Measurements from ENCODE around the gene SPATA13.
"Not testable (repeated sequence)": the region's sequence is repeated elsewhere in the genome, so short reads cannot be mapped to it uniquely, and the experiment has no call there.

Gene SPATA13

DNA sequence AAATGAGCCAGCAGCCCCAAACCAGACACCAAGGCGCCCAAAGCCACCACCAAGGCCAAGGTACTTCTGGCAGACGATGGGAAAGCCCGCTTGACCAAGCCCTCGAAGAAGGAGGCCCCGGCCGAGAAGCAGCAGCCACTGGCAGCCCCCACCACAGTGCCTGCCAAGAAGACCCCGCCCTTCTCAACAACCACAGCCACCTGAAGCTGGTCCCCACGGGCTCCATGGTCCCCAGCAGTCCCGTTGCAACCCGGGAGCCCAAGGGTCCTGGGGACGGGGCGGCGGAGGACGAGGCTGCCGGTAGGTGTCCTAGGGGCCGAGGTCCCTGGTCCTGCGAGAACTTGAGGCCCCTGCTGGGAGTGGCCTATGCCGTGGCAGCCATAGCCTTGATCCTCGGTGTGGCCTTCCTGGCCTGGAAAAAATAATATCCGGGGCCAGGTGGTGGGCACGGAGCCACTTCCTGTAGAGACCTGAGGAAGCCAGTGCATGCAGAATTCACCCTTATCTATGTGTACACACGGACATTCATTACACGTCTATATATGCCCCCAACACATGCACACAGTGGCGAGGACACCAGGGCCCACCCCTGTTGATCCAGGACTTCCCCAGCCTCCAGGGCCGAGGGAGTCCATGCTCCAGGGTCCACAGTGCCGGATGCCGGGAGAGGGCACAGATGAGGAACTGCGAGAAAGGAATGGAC lies 162.7 kb downstream of the SPATA13 start:
- DNase-seq, result no peak

DNA sequence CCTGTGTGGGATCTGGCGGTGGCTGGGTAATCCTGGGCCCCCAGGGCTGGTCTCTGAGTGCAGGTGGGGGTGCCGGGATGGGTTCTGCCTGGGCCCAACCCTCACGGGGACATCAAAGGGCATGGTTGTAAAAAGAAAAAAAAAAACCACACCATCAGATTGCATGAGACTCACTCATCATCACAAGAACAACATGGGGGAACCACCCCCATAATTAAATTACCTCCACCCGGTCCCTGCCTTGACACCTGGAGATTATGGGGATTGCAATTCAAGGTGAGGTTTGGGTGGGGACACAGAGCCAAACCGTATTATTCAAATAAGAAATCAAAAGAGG lies 163.2 kb downstream of the SPATA13 start:
- DNase-seq, result no peak

DNA sequence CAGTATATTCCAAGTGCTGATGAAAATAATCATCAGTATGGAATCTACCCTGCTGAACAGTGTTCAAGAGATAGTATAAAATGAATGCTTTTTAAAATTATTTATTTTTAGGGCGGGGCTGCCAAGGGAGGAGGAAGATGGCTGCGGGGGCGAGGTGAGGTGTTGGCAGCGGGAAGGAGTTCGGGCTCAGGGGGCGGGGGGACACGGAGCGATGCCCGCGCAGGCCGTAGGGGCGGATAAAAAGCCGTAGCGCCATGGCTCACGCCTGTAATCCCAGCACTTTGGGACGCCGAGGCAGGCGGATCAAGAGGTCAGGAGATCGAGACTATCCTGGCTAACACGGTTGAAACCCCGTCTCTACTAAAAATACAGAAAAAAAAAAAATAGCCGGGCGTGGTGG lies 167.1 kb downstream of the SPATA13 start:
- not testable (repeated sequence) for DNase-seq

DNA sequence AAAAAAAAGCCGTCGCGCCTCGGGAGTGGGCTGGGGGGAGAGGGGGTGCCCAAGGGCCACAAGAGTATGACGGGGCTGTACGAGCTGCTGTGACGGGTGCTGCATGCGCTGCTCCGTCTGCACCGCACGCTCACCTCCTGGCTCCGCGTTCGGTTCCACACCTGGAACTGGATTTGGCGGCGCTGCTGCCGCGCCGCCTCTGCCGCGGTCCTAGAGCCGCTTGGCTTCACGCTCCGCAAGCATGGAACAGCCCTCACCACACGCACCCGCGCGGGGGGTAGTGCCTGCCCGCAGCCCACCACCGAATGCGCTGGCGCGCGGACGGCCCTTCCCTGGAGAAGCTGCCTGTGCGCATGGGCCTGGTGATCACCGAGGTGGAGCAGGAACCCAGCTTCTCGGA lies 167.6 kb downstream of the SPATA13 start:
- DNase-seq, result no peak

DNA sequence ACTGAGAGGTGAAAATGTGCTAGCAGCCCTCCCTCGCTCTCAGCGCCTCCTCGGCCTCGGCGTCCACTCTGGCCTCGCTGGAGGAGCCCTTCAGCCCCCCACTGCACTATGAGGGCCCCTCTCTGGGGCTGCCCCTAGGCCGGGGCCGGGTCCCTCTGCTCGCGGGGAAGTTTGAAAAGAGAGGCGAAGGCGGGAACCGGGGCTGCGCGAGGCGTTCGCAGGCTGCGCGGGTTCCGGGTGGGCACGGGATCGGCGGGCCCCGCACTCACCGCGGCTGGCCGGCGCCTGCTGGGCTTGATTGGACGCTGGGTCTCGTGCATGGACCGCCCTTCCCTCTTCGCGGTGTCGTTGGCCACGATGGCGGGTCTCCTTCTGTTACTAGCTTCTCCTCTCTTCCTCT lies 178.2 kb downstream of the SPATA13 start:
- DNase-seq, result no peak

DNA sequence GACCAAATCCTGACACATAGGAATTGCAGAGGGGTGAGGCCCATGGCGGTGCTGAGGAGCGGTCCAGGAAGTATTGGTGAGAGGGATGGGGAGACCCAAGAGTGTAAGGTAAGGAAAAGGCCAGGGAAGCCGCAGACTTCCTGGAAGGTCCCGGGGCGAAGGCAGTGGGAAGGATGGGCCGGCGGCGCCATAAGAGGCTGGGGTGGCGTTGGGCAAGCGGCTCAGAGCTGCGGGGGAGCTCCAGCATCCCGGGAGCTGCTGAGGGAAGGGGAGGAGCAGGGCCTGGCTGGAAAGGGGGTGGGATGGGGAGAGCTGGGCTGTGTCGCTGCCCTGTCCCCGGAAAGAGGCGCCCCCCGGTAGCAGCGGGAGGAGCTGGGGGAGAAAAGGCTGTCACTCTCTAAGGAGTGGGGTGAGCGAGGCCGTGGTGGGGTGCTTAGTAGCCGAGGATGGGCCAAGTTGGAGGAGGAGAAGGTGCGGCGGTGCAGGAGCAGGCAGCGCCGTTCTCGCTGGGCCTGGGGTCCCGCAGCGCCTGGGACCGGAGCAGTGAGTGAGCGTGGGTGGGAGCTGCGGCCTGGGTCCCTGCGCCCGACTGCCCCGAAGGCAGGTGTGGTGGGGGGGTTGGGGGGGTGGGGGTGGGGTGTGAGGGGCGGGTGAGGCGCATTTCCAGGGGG lies 179.6 kb downstream of the SPATA13 start:
- no peak for DNase-seq

DNA sequence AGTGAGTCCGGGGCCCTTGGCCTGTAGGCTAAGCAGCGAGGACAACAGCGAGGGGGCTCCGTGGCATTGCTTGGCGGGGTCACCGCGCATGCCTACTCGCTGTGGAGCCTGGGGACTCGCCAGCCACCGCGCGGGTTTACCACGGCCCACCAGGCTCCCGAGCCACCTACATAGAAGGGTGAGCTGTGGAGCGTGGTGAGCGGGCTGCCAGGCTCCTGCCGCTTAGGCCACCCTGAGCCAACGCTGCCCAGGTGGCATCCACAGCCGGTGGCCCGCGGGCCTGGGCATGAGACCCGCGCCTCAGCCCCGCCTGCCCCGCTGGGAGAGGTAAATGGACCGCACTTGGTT lies 180.1 kb downstream of the SPATA13 start:
- no peak for DNase-seq

DNA sequence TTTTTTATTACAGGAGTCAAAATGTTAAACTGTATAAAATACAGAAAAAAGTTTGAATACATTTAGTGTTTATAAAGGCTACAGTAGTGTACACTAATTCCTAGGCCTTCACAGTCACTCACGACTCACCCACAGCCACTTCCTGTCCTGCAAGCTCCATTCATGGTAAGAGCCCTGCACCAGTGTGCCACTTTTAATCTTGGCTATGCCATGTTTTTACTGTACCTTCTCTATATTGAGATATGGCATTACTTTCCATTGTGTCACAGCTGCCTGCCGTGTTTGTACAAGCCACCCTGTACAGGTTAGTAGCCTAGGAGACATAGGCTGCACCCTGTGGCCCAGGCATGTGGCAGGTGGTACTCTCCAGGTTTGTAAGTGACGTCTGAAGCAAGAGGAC lies 180.9 kb downstream of the SPATA13 start:
- no peak for DNase-seq

DNA sequence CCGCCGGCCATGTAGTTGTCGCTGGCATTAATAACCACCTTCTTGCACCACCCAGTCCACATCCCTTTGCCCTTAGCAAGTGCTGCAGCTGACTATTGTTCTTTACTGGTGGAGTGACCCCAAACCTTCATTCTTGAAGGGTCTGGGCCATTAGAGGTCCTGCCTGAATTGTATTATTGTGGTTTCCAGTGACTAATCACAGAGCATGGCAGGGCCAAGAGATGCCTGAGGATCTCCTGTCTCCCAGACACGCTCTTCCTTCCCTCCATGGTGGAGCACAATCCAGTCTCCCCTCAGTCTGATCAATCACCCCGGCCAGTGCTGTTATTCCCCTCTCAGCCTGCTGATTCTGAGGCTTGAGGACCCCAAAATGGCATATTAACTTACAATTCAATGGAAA lies 187.9 kb downstream of the SPATA13 start:
- DNase-seq, result no peak

DNA sequence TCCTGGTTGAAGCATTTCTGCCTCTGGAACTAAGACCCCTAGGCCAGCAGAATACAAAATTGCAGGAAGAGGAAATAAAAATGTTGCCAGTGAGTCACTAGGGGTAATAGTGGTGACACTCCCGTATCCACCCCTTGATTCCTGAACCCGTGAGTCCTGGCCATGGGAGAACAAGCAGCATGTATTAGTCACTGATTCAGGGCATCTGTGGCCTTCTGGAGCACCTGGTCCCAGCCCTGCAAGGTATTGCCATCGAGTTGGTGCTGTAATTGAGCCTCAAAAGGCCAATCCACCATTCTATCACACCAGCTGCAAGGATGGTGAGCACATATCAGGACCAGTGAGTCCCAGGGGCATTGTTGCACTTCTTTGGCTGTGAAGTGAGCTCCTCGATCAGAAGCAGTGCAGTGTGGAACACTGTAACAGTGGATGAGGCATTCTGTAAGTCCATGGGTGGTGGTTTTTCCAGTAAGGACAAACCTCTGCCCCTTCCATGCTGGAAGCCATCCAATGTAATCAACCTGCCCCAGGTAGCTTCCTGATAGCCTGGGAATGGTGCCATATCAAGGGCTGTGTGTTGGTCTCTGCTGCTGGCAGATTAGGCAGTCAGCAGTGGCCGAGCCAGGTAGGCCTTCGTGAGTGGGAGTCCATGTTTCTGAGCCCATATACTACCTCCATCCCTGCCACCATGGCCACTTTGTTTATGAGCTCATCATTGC lies 188.4 kb downstream of the SPATA13 start:
- no peak for DNase-seq

DNA sequence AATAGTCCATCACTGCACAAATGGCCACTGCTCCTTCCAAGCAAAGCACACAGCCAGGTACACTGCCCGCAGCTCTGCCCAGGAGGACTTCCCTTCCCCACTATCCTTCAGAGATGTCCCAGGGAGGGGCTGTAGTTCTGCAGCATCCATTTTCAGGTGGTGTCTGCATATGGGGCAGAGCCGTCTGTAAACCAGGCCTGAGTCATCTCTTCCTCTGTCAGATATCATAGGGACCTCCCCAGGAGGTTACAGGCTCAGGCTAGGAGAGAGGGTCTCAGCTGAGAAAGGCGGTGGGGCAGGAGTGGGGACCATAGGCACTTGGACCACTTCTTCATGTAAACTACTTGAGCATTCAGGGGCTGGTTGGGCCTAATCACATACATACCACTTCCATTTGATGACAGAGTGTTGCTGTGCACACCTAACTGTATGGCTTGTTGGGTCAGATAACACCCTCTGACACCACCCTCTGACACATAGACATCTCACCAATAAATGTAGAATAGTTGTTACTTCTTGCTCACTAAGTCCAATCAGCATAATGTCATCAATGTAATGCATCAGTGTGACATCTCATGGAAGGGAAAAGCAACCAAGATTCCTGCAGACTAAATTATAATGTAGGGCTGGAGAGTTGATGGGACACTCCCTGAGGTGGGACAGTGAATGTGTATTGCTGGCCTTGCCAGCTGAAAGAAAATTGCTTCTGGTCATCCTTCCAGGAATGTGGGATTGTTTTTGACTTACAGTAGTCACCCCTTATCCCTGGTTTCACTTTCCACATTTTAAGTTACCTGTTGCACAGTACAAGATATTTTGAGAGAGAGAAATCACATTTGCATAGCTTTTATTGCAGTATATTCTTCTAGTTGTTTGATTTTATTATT lies 189.5 kb downstream of the SPATA13 start:
- not testable (repeated sequence) for DNase-seq

DNA sequence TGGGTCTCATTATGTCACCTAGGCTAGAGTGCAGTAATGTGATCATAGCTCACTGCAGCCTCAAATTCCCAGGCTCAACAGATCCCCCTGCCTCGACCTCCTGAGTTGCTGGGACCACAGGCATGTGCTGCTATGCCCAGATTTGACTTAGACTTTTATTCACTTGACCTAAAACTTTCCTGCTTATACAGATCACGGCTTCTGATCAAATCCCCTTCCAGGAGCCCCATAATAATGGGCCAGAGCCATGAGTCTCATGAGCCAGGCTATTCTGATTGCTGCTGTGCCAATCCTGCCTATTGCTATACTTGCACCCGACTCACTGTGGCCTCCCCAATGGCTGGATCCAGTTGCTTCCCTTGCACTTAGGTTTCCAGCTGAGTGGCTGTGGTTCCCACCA lies 190.9 kb downstream of the SPATA13 start:
- no peak for DNase-seq

DNA sequence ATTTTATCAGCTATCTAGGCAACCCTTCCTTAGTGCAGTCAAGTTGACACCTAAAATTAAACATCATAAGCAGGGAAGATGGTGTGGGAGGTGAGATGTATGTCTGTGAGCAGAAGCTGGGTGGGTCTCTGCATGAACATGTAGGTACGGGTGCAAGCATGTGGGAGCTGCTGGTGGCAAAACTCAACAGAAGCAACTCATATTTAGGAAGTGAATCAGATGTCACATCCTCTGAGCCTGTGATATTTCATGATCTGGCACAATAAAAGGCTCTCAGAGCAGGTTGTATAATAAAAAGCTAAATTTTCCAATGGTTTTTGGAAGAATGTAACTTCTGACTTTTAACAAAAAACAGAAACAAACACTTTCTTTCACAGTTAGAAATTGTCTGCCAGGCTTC lies 193.2 kb downstream of the SPATA13 start:
- no peak for DNase-seq

DNA sequence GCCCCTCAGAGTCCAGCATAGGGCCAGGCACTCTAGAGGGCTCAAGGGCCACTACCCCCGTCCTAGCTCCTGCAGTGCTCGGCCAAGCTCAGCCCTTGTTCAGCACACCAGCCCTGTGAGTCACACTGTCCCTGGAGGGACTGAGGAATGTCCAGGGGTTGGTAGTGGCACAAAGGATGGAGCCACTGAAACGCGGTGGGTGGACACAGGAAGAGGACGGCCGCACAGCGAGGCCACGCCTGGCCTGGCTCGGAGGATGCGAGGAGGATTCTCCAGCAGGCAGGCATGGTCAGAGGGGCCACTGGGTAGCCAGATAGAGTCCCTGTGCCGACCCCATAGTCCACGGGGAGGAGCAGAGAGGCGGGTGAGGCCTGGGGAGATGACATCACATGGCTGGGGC lies 194.6 kb downstream of the SPATA13 start:
- no peak for DNase-seq

DNA sequence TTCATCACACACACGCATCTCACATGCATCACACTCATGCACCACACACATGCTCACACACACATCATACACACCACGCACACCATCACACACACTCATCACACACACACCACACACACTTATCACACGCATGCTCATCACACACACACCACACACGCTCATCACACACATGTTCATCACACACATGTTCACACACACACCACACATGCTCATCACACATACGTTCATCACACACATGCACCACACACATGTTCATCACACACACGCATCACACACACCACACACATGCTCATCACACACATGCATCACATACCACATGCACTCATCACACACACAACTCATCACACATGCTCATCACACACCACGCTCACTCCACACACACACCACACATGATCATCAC lies 195.8 kb downstream of the SPATA13 start:
- DNase-seq, result no peak
